Left renal pelvis (tissue), 4 donors: ENCODE data around the gene ASF1A. TPM values are rescaled to one million over a fixed set of nuclear protein-coding genes. Genes with fewer than 3 reads are reported as not detected.

ENCODE experiments used
- DNase-seq, 4 donors: peaks; one replicate each; pipeline ENCODE4 v3.0.0-alpha.2; 2013; ENCODE audit warnings: low read depth in 4 of 4, low spot score in 3 of 4
- polyA plus RNA-seq, 4 donors: library from polyadenylated mRNA; unstranded; fragments of 120-200 nt; gene quantifications; one replicate each; pipeline ENCODE4 v1.2.1, GENCODE V29; 2013; ENCODE audit not compliant: insufficient read length in 4 of 4

Gene ASF1A
- polyA plus RNA-seq, 4 donors: 35.1 to 50.1 (median 39.2) TPM

DNA sequence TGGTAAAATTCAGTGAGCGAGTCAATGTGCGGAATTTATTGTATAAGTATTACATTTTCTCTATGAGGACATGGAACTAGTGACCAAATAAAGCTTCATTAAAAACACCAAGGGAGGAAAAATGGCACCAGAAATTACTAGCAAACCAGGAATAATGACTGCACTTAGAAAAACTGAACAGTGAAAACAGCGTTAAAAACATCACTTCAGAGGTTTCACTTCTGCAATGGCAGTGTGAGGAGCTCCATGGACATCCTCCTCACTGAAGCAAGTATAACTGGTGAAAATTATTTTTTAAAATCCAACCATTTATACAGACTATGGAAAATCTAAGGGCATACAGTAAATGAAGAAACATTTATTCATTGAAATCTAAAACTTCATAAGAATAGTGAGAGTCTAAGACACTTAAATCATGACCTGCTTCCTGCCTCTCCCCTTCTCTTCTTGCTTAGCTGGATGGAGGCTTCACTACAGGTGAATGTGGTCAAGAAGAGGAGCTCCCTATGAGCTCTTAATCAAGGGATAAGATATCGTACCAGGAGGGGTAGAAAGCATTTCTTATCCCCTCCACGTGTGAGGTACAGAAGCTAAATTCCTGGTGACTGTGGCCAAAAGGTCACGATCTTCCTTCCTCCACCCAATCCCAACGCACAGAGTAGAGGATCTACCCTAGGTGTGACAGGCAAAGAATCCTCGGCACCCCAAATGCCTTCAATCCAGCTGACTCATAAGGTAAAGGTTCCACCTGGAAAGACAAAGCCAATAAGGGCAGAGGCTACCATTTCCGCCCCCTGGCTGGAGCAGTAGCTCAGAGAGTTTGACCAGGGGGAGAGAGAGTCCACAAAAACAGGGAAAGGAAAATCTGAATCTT is 12.3 kb upstream of the ASF1A start:
- no peak for DNase-seq

DNA sequence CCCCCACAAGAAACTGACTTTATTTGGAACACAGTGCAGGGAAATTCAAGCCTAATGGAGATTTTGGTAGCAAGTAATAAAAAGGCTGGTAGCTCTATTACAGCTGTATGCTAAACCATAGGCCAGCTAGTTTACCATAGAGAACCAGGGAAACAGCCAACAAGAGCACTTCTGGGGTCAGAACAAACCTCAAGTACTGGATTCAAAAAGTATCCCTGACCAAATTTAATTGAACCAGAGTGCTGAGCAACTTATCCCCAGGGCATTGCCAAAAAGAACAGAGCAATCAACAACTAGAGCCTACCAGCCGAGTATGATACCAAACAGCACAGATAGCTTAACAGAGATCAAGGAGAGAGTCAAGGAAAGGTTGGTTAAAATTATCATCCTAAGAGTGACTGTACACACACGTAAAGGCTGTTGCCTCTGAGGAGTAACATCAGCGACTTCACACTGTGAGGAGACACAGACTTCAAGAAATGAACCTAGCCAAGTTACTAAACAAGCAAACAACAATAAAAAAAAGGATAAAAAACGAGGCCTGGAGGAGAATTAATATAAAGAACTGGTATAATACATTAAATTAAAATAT is 11.5 kb upstream of the ASF1A start:
- no peak for DNase-seq

DNA sequence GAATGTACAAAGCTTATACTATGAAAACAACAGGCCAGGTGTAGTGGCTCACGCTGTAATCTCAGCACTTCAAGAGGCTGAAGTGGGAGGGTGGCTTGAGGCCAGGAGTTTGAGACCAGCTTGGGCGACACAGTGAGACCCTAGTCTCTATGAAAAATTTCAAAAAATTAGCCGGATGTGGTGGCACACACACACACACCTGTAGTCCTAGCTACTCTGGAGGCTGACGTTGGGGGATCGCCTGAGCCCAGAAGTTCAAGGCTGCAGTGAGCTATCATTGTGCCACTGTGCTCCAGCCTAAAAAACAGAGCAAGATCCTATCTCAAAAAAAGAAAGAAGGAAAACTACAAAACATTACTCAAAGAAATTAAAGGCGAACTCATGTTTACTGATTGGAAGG is 7.3 kb upstream of the ASF1A start:
- no peak for DNase-seq

DNA sequence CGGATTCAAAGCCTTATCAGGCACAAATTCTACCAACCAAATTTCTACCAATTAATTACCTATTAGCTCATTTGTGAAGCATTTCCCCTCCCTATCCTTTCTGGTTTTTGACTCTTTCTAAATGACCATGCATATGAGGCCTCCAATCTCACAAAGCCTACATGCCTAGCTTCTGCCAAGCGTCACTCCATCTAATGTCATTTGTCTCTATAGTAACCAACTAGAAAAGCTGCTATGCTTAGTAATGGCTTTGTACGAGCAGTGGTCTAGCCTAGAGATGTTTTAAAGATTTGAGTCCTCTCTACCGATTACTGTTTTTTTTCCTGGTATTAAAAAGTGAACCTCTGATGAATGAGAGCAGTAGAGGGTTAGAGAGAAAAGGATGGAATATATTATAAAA is 4.8 kb upstream of the ASF1A start:
- no peak for DNase-seq

DNA sequence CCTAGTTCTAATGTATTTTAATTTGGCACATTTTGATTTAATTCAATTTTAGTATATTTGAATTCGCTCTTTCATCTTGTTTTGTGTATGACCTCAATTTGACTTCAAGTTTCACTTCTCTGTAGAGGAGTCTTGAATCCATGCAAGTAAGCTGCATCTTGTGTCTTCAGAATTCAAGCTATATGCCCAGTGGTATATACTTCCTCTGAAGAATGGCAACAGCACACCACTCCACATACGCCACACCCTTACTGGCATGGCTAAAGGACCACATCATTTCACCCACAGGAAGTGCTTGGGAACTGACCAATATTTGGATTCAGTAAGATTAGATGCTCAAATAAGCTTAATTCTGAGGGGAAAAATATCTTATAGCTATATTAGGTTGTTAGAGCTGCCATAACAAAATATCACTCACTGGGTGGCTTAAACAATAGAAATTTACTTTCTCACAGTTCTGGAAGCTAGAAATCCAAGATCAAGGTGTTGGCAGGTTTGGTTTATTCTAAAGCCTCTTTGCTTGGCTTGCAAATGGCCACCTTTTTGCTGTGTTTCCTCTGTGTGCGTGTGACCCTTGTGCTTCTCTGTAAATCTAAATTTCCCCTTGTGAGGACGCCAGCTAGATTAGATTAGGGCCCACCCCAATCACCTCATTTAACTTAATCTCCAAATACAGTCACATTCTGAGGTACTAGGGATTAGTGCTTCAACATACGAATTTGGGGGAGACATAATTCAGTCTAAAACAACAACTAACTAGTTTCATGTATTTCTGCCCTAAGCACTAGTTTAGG is 2.8 kb upstream of the ASF1A start:
- no peak for DNase-seq

GRCh38 chr6:118892355-118892991 is 1.5 kb upstream of the ASF1A start:
- peak in 1 of 4 donors; percentile 5 for DNase-seq

DNA sequence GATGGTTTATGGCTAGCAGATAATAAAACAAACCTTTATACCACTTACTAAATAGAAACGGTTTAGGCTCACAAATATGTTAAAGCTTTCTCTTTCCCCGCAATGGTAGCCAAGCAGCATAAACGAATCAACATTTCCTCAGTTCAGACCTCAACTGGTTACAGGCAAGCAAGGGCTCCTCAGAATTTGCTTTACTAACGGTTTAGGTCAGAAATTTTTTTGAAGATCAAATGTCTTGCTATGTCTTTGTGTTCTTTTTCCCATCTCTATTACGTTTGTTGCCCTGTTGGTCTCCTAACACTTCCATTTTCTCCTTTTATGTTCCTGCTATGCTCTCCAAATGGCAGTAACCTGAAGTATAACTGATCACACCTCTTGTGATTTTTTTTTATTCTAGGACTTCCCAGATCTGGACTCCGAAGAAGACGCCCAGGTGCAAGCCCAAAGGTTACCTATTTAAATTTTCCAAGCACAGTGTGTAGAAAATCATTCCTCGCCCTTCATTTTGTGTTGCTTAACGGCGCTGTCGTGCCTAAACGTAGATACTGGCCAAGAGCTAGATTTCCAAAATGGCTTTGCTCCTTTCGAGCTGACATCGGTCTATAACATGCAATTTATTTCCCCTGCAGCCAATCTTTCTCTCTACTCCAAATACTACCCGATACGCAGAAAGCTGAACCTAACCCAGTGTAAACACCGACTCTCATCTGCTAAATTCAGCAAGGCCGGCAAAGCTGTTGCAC is 717 bp upstream of the ASF1A start:
- DNase-seq: peak; percentile 67 to 80 (median 74)

- DNase-seq: peak; percentile 47 to 56 (median 53)
Measured at GRCh38 chr6:118894425-118895260, 691 bp downstream of the ASF1A start.

- no peak for DNase-seq
Measured at GRCh38 chr6:118895261-118895560, 1.3 kb downstream of the ASF1A start.

DNA sequence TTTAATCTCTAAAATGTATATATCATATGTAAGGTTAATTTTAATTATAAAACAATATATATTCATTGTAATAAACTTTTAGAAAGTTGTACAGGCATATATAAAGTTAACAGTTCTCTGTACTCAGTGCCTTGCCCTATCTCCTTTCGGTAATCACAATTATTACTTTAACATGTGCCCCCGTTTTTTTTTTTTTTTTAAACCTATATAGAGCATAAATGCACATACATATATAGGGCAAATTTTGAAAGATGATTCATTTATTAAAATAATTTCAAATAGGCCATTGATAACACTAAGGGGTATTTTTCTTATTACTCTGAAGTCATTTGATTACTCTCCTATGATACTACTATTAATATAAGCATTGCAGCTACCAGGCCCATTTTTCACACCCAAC is 1.9 kb downstream of the ASF1A start:
- DNase-seq: no peak

DNA sequence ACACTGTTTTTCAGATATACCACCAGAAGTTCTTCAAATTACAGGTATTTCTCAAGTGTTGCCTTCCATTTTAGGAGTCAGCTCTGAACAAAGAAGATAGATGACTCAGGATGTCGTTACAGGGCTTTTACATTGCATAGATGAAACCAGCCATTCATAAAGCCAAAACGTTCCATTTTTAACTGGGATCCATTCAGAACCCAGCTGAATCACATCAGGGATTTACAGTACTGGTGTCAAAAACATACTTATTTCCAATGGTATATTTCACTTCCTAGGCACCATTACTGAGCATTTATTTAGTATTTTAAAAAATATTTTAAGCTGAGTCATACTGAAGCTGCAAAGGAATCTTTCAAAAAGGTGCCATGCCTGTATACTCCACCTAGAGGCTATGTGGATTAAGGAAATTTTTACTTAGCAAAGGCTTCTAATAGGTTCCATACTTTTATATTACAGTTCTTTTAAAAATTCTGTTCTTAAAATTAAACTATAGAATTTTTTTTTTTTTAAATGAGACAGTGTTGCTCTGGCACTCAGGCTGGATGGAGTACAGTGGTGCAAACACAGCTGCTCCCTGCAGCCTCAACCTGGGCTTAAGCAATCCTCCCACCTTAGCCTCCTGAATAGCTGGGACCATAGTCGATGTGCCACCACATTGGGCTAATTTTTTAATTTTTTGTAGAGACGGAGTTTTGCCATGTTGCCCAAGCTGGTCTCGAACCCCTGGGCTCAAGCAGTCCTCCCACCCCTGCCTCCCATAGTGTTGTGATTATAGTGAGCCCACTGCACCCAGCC is 2.6 kb downstream of the ASF1A start:
- no peak for DNase-seq

- no peak for DNase-seq
Measured at GRCh38 chr6:118897386-118897785, 3.4 kb downstream of the ASF1A start.

- DNase-seq: no peak
Measured at GRCh38 chr6:118899948-118900347, 6.0 kb downstream of the ASF1A start.

DNA sequence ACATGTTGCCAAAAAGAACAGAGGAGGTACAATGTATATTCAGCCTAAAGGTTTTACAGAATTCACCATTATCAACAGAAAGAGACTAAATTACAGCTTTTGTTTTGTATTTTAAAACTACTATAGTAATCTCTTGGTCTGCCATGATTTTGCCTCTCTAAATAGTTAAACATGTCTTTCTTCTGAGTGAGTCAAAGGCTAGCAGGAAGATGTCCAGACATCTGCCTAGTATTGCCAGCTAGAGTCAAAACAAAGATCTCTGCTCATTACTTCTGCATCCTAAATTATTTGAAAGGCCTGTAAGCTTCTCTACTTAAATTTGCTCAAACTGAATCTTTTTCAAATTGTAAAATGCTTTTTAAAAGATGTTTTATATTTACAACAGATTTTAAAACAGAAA is 8.8 kb downstream of the ASF1A start:
- DNase-seq: no peak

DNA sequence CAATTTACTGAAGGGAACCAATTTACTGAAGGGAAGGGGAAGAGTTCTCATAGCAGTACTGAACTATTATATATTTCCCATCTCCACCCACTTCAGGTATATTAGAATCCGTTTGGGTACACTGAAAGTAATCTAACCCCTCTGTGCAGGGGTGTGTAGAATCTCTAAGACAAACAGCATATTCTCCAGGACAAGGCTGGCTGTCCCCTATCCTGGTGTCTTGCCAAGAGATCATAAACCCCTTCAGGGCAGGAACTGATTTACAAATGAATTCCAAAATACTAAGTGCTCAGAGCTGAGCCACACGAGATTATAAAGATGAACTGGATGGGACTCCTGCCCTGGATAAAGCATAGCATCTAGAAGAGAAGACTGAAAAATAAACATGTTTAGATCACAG is 9.2 kb downstream of the ASF1A start:
- DNase-seq: no peak

DNA sequence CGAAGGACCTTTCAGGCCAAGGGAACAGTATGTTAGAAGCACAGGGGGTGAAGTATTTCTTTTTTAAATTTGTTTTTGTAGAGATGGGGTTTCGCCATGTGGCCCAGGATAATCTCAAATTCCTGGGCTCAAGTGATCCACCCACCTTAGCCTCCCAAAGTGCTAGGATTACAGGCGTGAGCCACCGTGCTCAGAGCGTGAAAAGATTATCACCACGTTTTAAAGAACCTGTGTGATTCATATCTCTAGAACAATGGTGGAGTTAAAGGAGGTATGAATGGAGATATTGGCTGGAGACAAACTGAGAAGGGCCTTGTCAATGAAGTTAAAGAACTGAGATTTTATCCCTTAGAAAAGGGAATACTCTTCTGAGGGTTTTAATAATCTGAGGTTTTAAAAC is 9.7 kb downstream of the ASF1A start:
- no peak for DNase-seq

- DNase-seq: no peak
Measured at GRCh38 chr6:118905084-118905483, 11.1 kb downstream of the ASF1A start.

- no peak for DNase-seq
Measured at GRCh38 chr6:118905851-118906250, 11.9 kb downstream of the ASF1A start.

DNA sequence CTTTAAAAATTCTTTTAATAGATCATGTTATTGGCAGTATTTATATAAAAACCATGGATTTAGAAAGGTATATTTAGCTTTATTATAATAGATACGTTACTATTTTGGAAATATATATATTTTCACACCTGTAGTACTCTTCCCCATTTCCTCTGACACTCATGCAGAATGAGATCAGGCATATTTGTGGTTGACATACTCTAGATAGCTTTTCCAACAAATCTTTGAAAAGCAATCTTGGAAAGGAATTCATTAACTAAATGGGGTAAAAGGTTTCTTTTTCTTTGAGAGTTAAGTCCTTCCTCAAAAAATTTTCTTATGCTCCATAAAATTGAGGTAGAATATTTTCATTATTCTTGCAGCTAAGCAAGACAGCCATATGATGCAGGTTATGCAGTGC is 14.5 kb downstream of the ASF1A start:
- DNase-seq: no peak
